ENCODE measurements around the gene FAM3C. TPM values are rescaled to one million over a fixed set of nuclear protein-coding genes. Genes with fewer than 3 reads are reported as not detected.

Gene FAM3C
- total and polyA plus RNA-seq, 4 donors: 26.3 to 62.2 (median 37.6) TPM

DNA sequence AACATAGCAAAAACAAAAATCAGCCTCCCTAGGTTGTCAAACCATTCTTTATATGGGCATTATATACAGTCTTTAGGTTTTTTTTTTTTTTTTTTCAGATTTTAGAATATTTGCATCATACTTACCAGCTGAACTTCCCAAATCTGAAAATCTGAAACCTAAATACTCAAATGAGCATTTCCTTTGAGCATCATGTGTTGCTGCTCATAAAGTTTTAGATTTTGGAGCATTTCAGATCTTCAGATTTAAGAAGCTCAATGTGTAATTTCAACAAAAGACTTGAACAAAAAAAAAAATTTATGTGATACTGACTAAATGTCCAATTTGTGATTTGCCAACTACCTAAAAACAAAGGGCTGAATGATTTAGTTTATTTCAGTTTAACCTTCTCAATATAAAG lies 13.6 kb downstream of the FAM3C start:
- DNase-seq (no peak), ATAC-seq (ENCODE audit: insufficient read depth, low FRiP score) (no peak)
- H3K9me3 ChIP-seq (ENCODE audit: control insufficient read depth in 4 of 4, insufficient read depth in 3 of 4, low read length in 3 of 4): no peaks in the 10 kb centered on the region
- no peak overlapping the region for H3K27ac ChIP-seq (ENCODE audit: low read depth in 1 of 2, low read length in 1 of 2)
- peaks cover 0 to 9% (median 5%) of the 10 kb centered on the region in 4 donors for H3K36me3 ChIP-seq (ENCODE audit: control insufficient read depth in 4 of 4, insufficient read depth in 4 of 4, low read length in 4 of 4)
- peaks cover 3 to 20% (median 5%) of the 10 kb centered on the region in 5 donors for H3K4me1 ChIP-seq (ENCODE audit: control insufficient read depth in 5 of 5, insufficient read depth in 5 of 5, low read length in 5 of 5)
- H3K4me3 ChIP-seq: no peak overlapping the region
- TF ChIP-seq, protein P1, sequence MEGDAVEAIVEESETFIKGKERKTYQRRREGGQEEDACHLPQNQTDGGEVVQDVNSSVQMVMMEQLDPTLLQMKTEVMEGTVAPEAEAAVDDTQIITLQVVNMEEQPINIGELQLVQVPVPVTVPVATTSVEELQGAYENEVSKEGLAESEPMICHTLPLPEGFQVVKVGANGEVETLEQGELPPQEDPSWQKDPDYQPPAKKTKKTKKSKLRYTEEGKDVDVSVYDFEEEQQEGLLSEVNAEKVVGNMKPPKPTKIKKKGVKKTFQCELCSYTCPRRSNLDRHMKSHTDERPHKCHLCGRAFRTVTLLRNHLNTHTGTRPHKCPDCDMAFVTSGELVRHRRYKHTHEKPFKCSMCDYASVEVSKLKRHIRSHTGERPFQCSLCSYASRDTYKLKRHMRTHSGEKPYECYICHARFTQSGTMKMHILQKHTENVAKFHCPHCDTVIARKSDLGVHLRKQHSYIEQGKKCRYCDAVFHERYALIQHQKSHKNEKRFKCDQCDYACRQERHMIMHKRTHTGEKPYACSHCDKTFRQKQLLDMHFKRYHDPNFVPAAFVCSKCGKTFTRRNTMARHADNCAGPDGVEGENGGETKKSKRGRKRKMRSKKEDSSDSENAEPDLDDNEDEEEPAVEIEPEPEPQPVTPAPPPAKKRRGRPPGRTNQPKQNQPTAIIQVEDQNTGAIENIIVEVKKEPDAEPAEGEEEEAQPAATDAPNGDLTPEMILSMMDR (IDR thresholded peaks at IDR 0.05; ENCODE audit: control extremely low read depth, extremely low read depth): no peak
- H3K27me3 ChIP-seq (ENCODE audit: control insufficient read depth in 3 of 3, insufficient read depth in 3 of 3, low read length in 2 of 3): no peaks in the 10 kb centered on the region
- no peak overlapping the region for H3K9ac ChIP-seq (ENCODE audit: insufficient read depth in 1 of 2, low read length in 2 of 2)

DNA sequence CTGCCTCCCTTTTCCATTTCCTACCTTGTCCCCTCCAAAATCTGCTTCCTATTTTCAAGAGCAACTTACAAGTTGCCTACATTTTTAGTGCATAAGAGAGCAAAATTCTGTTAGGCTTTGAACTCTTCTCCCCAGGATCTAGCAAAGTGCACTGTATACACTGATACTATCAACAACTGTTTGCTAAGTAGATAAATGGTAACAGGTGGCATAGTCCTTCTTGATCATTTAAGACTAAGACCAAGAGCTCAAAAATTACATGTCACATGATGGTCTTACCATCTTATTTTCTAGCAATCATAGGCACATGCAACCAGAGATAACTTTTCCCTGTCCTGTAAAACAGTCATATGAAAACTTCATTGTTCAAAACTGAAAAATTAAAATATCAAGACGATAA lies 16.2 kb downstream of the FAM3C start:
- DNase-seq (no peak), ATAC-seq (ENCODE audit: insufficient read depth, low FRiP score) (no peak)
- Histone ChIP-seq H3K27ac (ENCODE audit: low read depth in 1 of 2, low read length in 1 of 2) (no peak overlapping the region), H3K27me3 (ENCODE audit: control insufficient read depth in 3 of 3, insufficient read depth in 3 of 3, low read length in 2 of 3) (no peaks in the 10 kb centered on the region), H3K36me3 (ENCODE audit: control insufficient read depth in 4 of 4, insufficient read depth in 4 of 4, low read length in 4 of 4) (peaks cover 3 to 19% (median 10%) of the 10 kb centered on the region in 4 donors), H3K9ac (ENCODE audit: insufficient read depth in 1 of 2, low read length in 2 of 2) (no peak overlapping the region), H3K4me3 (no peak overlapping the region), H3K4me1 (ENCODE audit: control insufficient read depth in 5 of 5, insufficient read depth in 5 of 5, low read length in 5 of 5) (peaks cover 3 to 14% (median 4%) of the 10 kb centered on the region in 5 donors), H3K9me3 (ENCODE audit: control insufficient read depth in 4 of 4, insufficient read depth in 3 of 4, low read length in 3 of 4) (no peaks in the 10 kb centered on the region)
- TF ChIP-seq, protein P1 (IDR thresholded peaks at IDR 0.05; ENCODE audit: control extremely low read depth, extremely low read depth): no peak
- WGBS, 2 donors: 89 to 96% methylated on average over 1 of the region's 1 CpG

DNA sequence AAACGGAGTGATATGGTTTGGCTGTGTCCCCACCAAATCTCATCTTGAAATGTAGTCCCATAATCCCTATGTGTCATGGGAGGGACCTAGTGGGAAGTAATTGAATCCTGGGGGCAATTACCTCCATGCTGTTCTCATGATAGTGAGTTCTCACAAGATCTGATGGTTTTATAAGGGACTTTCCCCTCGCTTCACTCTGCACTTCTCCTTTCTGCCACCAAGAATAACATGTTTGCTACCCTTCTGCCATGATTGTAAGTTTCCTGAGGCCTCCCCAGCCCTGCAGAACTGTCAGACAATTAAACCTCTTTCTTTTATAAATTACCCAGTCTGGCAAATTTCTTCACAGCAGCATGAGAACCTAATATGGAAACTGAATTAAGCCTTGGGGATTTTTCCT lies 19.1 kb downstream of the FAM3C start:
- ATAC-seq (ENCODE audit: insufficient read depth, low FRiP score) (no peak), DNase-seq (no peak)
- H3K9me3 ChIP-seq (ENCODE audit: control insufficient read depth in 4 of 4, insufficient read depth in 3 of 4, low read length in 3 of 4): no peaks in the 10 kb centered on the region
- TF ChIP-seq, protein P1 (IDR thresholded peaks at IDR 0.05; ENCODE audit: control extremely low read depth, extremely low read depth): no peak
- no peak overlapping the region for H3K27ac ChIP-seq (ENCODE audit: low read depth in 1 of 2, low read length in 1 of 2)
- H3K9ac ChIP-seq (ENCODE audit: insufficient read depth in 1 of 2, low read length in 2 of 2): no peak overlapping the region
- H3K4me1 ChIP-seq (ENCODE audit: control insufficient read depth in 5 of 5, insufficient read depth in 5 of 5, low read length in 5 of 5): peaks cover 0 to 10% (median 5%) of the 10 kb centered on the region in 5 donors
- H3K4me3 ChIP-seq: no peak overlapping the region
- 95 to 96% methylated on average over 2 of the region's 2 CpGs for WGBS, 2 donors
- H3K27me3 ChIP-seq (ENCODE audit: control insufficient read depth in 3 of 3, insufficient read depth in 3 of 3, low read length in 2 of 3): no peaks in the 10 kb centered on the region
- peaks cover 3 to 19% (median 10%) of the 10 kb centered on the region in 4 donors for H3K36me3 ChIP-seq (ENCODE audit: control insufficient read depth in 4 of 4, insufficient read depth in 4 of 4, low read length in 4 of 4)

DNA sequence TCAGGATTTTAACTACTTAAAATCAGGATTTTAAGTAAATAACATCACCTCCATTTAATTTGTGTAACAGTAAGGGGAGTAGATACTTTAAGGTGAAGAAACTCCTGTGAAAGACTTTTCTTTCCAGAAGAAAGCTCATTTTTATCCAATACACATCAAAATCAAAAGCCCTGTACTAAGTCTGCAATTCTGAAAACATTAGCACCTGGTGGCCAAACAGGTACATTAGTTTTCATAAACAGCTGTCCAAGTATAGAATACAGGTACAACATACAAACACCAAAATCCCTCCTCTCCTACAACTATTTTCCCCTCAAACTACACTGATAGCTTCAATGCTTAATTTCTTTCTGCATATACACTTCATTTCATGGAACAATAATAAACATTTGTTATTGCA lies 22.9 kb downstream of the FAM3C start:
- no peak overlapping the region for H3K27ac ChIP-seq (ENCODE audit: low read depth in 1 of 2, low read length in 1 of 2)
- DNase-seq: no peak
- ATAC-seq (ENCODE audit: insufficient read depth, low FRiP score): no peak
- no peaks in the 10 kb centered on the region for H3K27me3 ChIP-seq (ENCODE audit: control insufficient read depth in 3 of 3, insufficient read depth in 3 of 3, low read length in 2 of 3)
- H3K4me1 ChIP-seq (ENCODE audit: control insufficient read depth in 5 of 5, insufficient read depth in 5 of 5, low read length in 5 of 5): peaks cover 0 to 18% (median 8%) of the 10 kb centered on the region in 5 donors
- H3K36me3 ChIP-seq (ENCODE audit: control insufficient read depth in 4 of 4, insufficient read depth in 4 of 4, low read length in 4 of 4): peaks cover under 1 to 16% (median 7%) of the 10 kb centered on the region in 4 donors
- no peaks in the 10 kb centered on the region for H3K9me3 ChIP-seq (ENCODE audit: control insufficient read depth in 4 of 4, insufficient read depth in 3 of 4, low read length in 3 of 4)
- no peak overlapping the region for H3K9ac ChIP-seq (ENCODE audit: insufficient read depth in 1 of 2, low read length in 2 of 2)
- H3K4me3 ChIP-seq: no peak overlapping the region
- TF ChIP-seq, protein P1 (IDR thresholded peaks at IDR 0.05; ENCODE audit: control extremely low read depth, extremely low read depth): no peak

All from lung (tissue), 12 donors.